Breast epithelium (tissue), 4 donors: ENCODE measurements around the gene PRX. TPM values are rescaled to one million over a fixed set of nuclear protein-coding genes. Genes with fewer than 3 reads are reported as not detected.

Source experiments
- DNase-seq, 2 donors: peaks; one replicate each; pipeline ENCODE4 v3.0.0-alpha.2; 2019; ENCODE audit warnings: low spot score in 2 of 2
- H3K27ac ChIP-seq, 2 donors: fragments of 200-600 bp; sonication (generic) in 1 of 2; one replicate each; pipeline ENCODE4 v1.5.1; 2016 to 2019; ENCODE audit warnings: mild to moderate bottlenecking in 1 of 2
- H3K27me3 ChIP-seq, 2 donors: fragments of 200-600 bp; sonication (generic) in 1 of 2; one replicate each; pipeline versions ENCODE4 v1.5.1 to v1.6.0; 2017 to 2019; ENCODE audit warnings: control low read depth in 1 of 2, mild to moderate bottlenecking in 1 of 2
- H3K36me3 ChIP-seq: fragments of 200-600 bp; one replicate; pipeline ENCODE4 v1.5.1; 2019
- H3K4me1 ChIP-seq, 2 donors: fragments of 200-600 bp; sonication (generic); one replicate each; pipeline ENCODE4 v1.5.1; 2016 to 2019; ENCODE audit warnings: control low read depth in 1 of 2
- H3K4me3 ChIP-seq, 3 donors: fragments of 200-600 bp; sonication (generic); 1 replicate in 2 of 3; 2 replicates in 1 of 3; pipeline ENCODE4 v1.5.1; 2016 to 2019; ENCODE audit warnings: mild to moderate bottlenecking in 3 of 3, moderate library complexity in 2 of 3
- H3K9me3 ChIP-seq, 2 donors: fragments of 200-600 bp; sonication (generic) in 1 of 2; one replicate each; pipeline ENCODE4 v1.5.1; 2016 to 2019; ENCODE audit warnings: control low read depth in 1 of 2
- CTCF ChIP-seq, 3 donors: fragments of 450-650 bp; IDR thresholded peaks; one replicate each; pipeline ENCODE4 v1.5.1; 2016 to 2017; ENCODE audit warnings: antibody characterized with exemption in 3 of 3, mild to moderate bottlenecking in 3 of 3, moderate library complexity in 3 of 3
- POLR2A ChIP-seq: fragments of 450-650 bp; IDR thresholded peaks from one replicate; pipeline ENCODE4 v1.6.1; 2016; ENCODE audit warnings: antibody characterized with exemption, mild to moderate bottlenecking, moderate library complexity
- POLR2AphosphoS5 ChIP-seq, 3 donors: sonication (generic); formaldehyde crosslinking; IDR thresholded peaks; one replicate each; pipeline ENCODE4 v1.6.1; 2017; ENCODE audit warnings: antibody characterized with exemption in 3 of 3
- intact Hi-C: fragments of 100-400 bp; cut with DNase I; formaldehyde crosslinking; loops from one replicate; pipeline ENCODE4 v1.15.1; 2023; ENCODE audit warnings: low total_unique reads
- total RNA-seq, 3 donors: library from RNA; depleted of rRNA; stranded (reverse); fragments of >200 nt; gene quantifications; one replicate each; pipeline ENCODE4 v1.1.0, GENCODE V29; 2016

PRX gene
- total RNA-seq, 3 donors from 2014 or later, result 2.7 to 9.1 (median 5.2) TPM

GRCh38 chr19:40358773-40359172, 54.4 kb downstream of the PRX start:
- Histone ChIP-seq H3K9me3 (no peaks in the 10 kb centered on the region), H3K27ac (no peak overlapping the region), H3K36me3 (no peaks in the 10 kb centered on the region), H3K4me1 (no peaks in the 10 kb centered on the region), H3K4me3 (no peak overlapping the region), H3K27me3 (no peaks in the 10 kb centered on the region)
- DNase-seq, result no peak
- TF ChIP-seq CTCF (IDR thresholded peaks at IDR 0.05), result no peak
- no peak for TF ChIP-seq POLR2A
- TF ChIP-seq POLR2AphosphoS5 (IDR thresholded peaks at IDR 0.05), result no peak
- intact Hi-C loops, result no loop called here

GRCh38 chr19:40357640-40358039, 55.5 kb downstream of the PRX start:
- no peak overlapping the region for H3K27ac ChIP-seq
- no peaks in the 10 kb centered on the region for H3K9me3 ChIP-seq
- TF ChIP-seq POLR2AphosphoS5 (IDR thresholded peaks at IDR 0.05) (no peak), CTCF (IDR thresholded peaks at IDR 0.05) (no peak)
- intact Hi-C loops, result no loop called here
- H3K27me3 ChIP-seq, result no peaks in the 10 kb centered on the region
- DNase-seq, result no peak
- H3K4me3 ChIP-seq, result no peak overlapping the region
- no peaks in the 10 kb centered on the region for H3K36me3 ChIP-seq
- H3K4me1 ChIP-seq, result no peaks in the 10 kb centered on the region

GRCh38 chr19:40356681-40357595, 56.2 kb downstream of the PRX start:
- intact Hi-C loops, result no loop called here

GRCh38 chr19:40355975-40356680, 57.0 kb downstream of the PRX start:
- Histone ChIP-seq H3K4me3 (no peak overlapping the region), H3K9me3 (no peaks in the 10 kb centered on the region), H3K36me3 (no peaks in the 10 kb centered on the region), H3K27ac (no peak overlapping the region), H3K27me3 (no peaks in the 10 kb centered on the region), H3K4me1 (no peaks in the 10 kb centered on the region)
- intact Hi-C loops, result no loop called here
- no peak for DNase-seq
- TF ChIP-seq CTCF (IDR thresholded peaks at IDR 0.05) (no peak), POLR2AphosphoS5 (IDR thresholded peaks at IDR 0.05) (no peak)

More at GRCh38 chr19:40356681-40357595, 56.2 kb downstream of the PRX start:
- Histone ChIP-seq H3K4me1 (no peaks in the 10 kb centered on the region), H3K27me3 (no peaks in the 10 kb centered on the region), H3K4me3 (no peak overlapping the region), H3K36me3 (no peaks in the 10 kb centered on the region), H3K27ac (no peak overlapping the region), H3K9me3 (no peaks in the 10 kb centered on the region)
- no peak for DNase-seq
- TF ChIP-seq POLR2A, result no peak

DNA sequence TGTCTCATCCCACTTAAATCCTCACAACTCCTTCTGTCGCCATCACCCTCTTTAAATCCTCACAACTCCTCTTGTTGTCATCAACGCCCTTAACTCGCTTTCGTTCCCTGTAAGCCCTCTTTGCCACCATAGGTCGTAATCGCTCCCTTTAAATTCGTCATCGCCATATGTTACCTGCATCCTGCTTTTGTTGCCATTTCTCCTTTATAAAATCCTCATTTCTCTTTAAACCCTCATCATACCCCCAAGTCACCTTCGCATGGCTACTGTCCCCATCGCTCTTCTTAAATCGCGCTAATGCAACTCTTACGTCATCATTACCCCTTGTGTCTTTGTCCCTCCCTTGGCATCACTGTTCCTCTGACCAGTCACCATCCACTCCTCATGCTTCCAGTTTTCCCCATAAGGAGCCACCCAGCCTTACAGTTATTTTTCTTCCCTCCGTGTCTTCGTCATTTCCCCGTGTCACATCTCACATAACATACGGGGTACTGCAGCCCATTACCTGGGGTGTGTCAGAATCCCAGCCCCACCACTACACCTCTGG, 64.1 kb downstream of the PRX start:
- DNase-seq, result peak in 1 of 2 donors; percentile 47
- H3K27ac ChIP-seq, result peak overlapping the region; percentile 77 to 82
- intact Hi-C loops, result no loop called here
- TF ChIP-seq POLR2AphosphoS5 (IDR thresholded peaks at IDR 0.05) (peak in 2 of 3 donors; percentile 10 to 28), CTCF (IDR thresholded peaks at IDR 0.05) (no peak), POLR2A (no peak)
- no peaks in the 10 kb centered on the region for H3K9me3 ChIP-seq
- peak overlapping the region; percentile 70 to 80 (median 77) for H3K4me3 ChIP-seq
- no peaks in the 10 kb centered on the region for H3K4me1 ChIP-seq
- no peaks in the 10 kb centered on the region for H3K36me3 ChIP-seq
- H3K27me3 ChIP-seq, result no peaks in the 10 kb centered on the region
